Panc1 (cell line): Measurements from ENCODE around the gene RAET1E. TPM values are rescaled to one million over a fixed set of nuclear protein-coding genes. Genes with fewer than 3 reads are reported as not detected.
A peak's percentile ranks its signal among the peaks of the same experiment; 100 is the strongest.
"Not testable (repeated sequence)": the region's sequence is repeated elsewhere in the genome, so short reads cannot be mapped to it uniquely, and the experiment has no call there.

Source experiments
- ATAC-seq: fragments of 200-7000 bp; cut with Tn5 transposase; 2 replicates; pipeline ENCODE4 v1.9.1; 2020; ENCODE audit warnings: mild to moderate bottlenecking, moderate library complexity
- BruUV-seq: library from RNA; stranded (reverse); fragments of 400-500 nt; replicated peaks from 2 replicates; lab custom pipeline; 2021; lab: Mats Ljungman, UMichigan
- CTCF ChIA-PET: fragments of 300-600 bp; sonication (Branson Sonifier 250); formaldehyde crosslinking; loops from one replicate; lab custom pipeline; 2022; ENCODE audit warnings: antibody characterized with exemption; lab: Charles Lee
- POLR2A ChIA-PET: fragments of 300-600 bp; sonication (Branson Sonifier 250); formaldehyde crosslinking; loops from one replicate; lab custom pipeline; 2022; ENCODE audit warnings: antibody characterized with exemption; lab: Charles Lee
- DNase-seq: peaks from one replicate; pipeline ENCODE4 v3.0.0-alpha.2; 2010; ENCODE audit warnings: low read depth, low spot score
- H3K27ac ChIP-seq: 2 replicates; pipeline ENCODE4 v1.5.1; 2011; ENCODE audit warnings: mild to moderate bottlenecking, low read length, inconsistent platforms
- H3K27me3 ChIP-seq: fragments of 200-500 bp; sonication (Bioruptor generic); 2 replicates; pipeline ENCODE4 v1.6.0; 2014; ENCODE audit warnings: low read length, inconsistent platforms; ENCODE audit not compliant: control insufficient read depth, insufficient read depth
- H3K36me3 ChIP-seq: fragments of 200-500 bp; sonication (Bioruptor generic); 2 replicates; pipeline ENCODE4 v1.5.1; 2014; ENCODE audit warnings: inconsistent platforms, mild to moderate bottlenecking, low read length, moderate library complexity; ENCODE audit not compliant: control insufficient read depth, insufficient read depth
- H3K4me1 ChIP-seq: 2 replicates; pipeline ENCODE4 v1.5.1; 2011; ENCODE audit warnings: inconsistent platforms, mild to moderate bottlenecking, low read length, moderate library complexity; ENCODE audit not compliant: control insufficient read depth, insufficient read depth
- H3K4me3 ChIP-seq, 2 experiments: 2 replicates each; pipeline ENCODE4 v1.5.1; 2011 to 2012; ENCODE audit warnings: low read depth in 2 of 2, low read length in 2 of 2, mild to moderate bottlenecking in 2 of 2, inconsistent platforms in 1 of 2, moderate library complexity in 1 of 2
- H3K9me3 ChIP-seq: fragments of 200-500 bp; sonication (Bioruptor generic); 2 replicates; pipeline ENCODE4 v1.5.1; 2014; ENCODE audit warnings: low read depth, mild to moderate bottlenecking, inconsistent platforms, low read length, moderate library complexity; ENCODE audit not compliant: control insufficient read depth, insufficient read depth
- POLR2AphosphoS5 ChIP-seq: IDR thresholded peaks from 2 replicates; pipeline ENCODE4 v1.6.1; 2012; ENCODE audit warnings: mild to moderate bottlenecking, low read depth, low read length, moderate library complexity
- REST ChIP-seq, 2 experiments: IDR thresholded peaks; 2 replicates each; pipeline ENCODE4 v1.6.1; 2011 to 2012; ENCODE audit warnings: low read depth in 2 of 2, control low read depth in 1 of 2, low read length in 1 of 2, mild to moderate bottlenecking in 1 of 2, moderate library complexity in 1 of 2; ENCODE audit not compliant: insufficient read depth in 1 of 2
- SIN3A ChIP-seq: IDR thresholded peaks from 2 replicates; pipeline ENCODE4 v1.6.1; 2012; ENCODE audit warnings: low read depth, mild to moderate bottlenecking, low read length, moderate library complexity, borderline replicate concordance; ENCODE audit not compliant: insufficient read depth
- TCF7L2 ChIP-seq: IDR thresholded peaks from 2 replicates; pipeline ENCODE4 v1.6.1; 2011; ENCODE audit warnings: mild to moderate bottlenecking, low read depth, low read length, inconsistent platforms
- in situ Hi-C: cut with HindIII; loops from 2 replicates; pipeline ENCODE4 v1.10.0; 2016; ENCODE audit warnings: low sequenced_read_pairs, low pct_unique_long_range_greater_than_20kb
- intact Hi-C: fragments of 100-400 bp; cut with micrococcal nuclease; formaldehyde crosslinking; loops from one replicate; pipeline ENCODE4 v1.10.0; 2022; ENCODE audit not compliant: unreplicated experiment
- total RNA-seq: library from RNA; stranded (reverse); gene quantifications from one replicate; pipeline ENCODE4 v1.2.1, GENCODE V29; 2021; ENCODE audit not compliant: unreplicated experiment
- TF ChIP-seq, protein P1 (sequence below): fragments of 450-650 bp; IDR thresholded peaks from 2 replicates; pipeline ENCODE4 v1.5.1; 2017; ENCODE audit warnings: mild to moderate bottlenecking

RAET1E gene
- total RNA-seq, 1 experiment from 2014 or later: 1.8 TPM

DNA sequence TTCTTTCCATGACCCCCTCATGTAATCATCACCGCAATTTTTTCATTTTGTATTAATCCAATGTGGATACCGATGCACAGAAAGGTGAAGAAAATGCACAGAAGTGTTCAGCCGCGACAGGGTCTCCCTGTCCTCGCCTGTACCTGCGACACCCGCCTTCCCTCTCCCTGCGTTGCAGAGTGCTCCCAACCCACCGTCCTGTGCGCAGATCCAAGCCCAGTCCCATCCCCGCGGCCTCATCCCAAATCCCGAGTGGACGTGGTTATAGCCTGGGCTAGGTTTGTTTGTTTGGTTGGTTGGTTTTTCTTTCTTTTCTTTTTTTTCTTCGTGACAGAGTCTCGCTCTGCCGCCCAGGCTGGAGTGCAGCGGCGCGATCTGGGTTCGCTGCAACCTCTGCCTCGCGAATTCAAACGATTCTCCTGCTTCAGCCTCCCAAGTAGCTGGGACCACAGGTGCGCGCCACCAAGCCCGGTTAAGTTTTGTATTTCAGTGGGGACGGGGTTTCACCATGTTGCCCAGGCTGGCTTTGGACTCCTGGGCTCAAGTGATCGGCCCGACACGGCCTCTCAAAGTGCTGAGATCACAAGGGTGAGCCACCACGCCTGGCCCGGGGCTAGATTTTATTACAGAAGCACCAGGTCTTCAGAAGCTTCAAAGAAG lies 25.5 kb upstream of the RAET1E start:
- DNase-seq (no peak), ATAC-seq (peak; percentile 3; the same call in 1 of the 2 replicates)
- H3K27me3 ChIP-seq: no peaks in the 10 kb centered on the region
- no peak overlapping the region for H3K27ac ChIP-seq
- POLR2A ChIA-PET: no interaction called here
- H3K4me1 ChIP-seq: 0 out of 2 replicates have a peak, but pooled peaks cover 3% of the 10 kb centered on the region
- BruUV-seq: no TSS peak
- peak overlapping the region; percentile 67 to 75 for H3K4me3 ChIP-seq
- CTCF ChIA-PET: no interaction called here
- H3K9me3 ChIP-seq: no peaks in the 10 kb centered on the region
- in situ Hi-C loops (no loop called here), intact Hi-C loops (loop anchor here (10.0 kb wide), 1 partner anchor 59 kb away; the partner anchor contains the start of gene LRP11)
- no peaks in the 10 kb centered on the region for H3K36me3 ChIP-seq
- TF ChIP-seq REST (IDR thresholded peaks at IDR 0.05; ENCODE audit: insufficient read depth in 1 of 2, low read depth in 2 of 2, low read length in 1 of 2): no peak
- TF ChIP-seq TCF7L2: 0 out of 2 replicates have a peak, but pooled peaks have one; percentile 0

GRCh38 chr6:149922642-149923326 lies 24.9 kb upstream of the RAET1E start, which contains the start of gene RAET1G:
Gene RAET1G (minus strand): TSS chr6:149923121. CDS start chr6:149923010, 111 bp downstream.
- ATAC-seq (peak; percentile 88), DNase-seq (peak; percentile 43)
- TF ChIP-seq, protein P1, sequence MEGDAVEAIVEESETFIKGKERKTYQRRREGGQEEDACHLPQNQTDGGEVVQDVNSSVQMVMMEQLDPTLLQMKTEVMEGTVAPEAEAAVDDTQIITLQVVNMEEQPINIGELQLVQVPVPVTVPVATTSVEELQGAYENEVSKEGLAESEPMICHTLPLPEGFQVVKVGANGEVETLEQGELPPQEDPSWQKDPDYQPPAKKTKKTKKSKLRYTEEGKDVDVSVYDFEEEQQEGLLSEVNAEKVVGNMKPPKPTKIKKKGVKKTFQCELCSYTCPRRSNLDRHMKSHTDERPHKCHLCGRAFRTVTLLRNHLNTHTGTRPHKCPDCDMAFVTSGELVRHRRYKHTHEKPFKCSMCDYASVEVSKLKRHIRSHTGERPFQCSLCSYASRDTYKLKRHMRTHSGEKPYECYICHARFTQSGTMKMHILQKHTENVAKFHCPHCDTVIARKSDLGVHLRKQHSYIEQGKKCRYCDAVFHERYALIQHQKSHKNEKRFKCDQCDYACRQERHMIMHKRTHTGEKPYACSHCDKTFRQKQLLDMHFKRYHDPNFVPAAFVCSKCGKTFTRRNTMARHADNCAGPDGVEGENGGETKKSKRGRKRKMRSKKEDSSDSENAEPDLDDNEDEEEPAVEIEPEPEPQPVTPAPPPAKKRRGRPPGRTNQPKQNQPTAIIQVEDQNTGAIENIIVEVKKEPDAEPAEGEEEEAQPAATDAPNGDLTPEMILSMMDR: no peak; the same call in 1 of the 2 replicates
- peak; percentile 60; the same call in 1 of the 2 replicates for TF ChIP-seq TCF7L2
- TF ChIP-seq POLR2AphosphoS5: no peak
- 0 out of 2 replicates have a peak, but pooled peaks have one; percentile 58 for TF ChIP-seq SIN3A
- TF ChIP-seq REST (IDR thresholded peaks at IDR 0.05; ENCODE audit: insufficient read depth in 1 of 2, low read depth in 2 of 2, low read length in 1 of 2): 0 out of 4 replicates have a peak, but pooled peaks have one; percentile 26 to 33
- POLR2A ChIA-PET: no interaction called here
- intact Hi-C loops: loop anchor here (10.0 kb wide), 1 partner anchor 58 kb away; the partner anchor contains the start of gene LRP11
- Histone ChIP-seq H3K9me3 (no peaks in the 10 kb centered on the region), H3K4me3 (peak within 1 kb of the TSS; percentile 67 to 75), H3K4me1 (0 out of 2 replicates have a peak, but pooled peaks cover 3% of the 10 kb centered on the region), H3K27me3 (no peaks in the 10 kb centered on the region), H3K36me3 (no peaks in the 10 kb centered on the region), H3K27ac (no peak within 1 kb of the TSS)
- in situ Hi-C loops: no loop called here
- CTCF ChIA-PET: interaction anchor here (0.7 kb wide), 1 partner anchor 323 kb away, joined by 4 read pairs; no protein-coding TSS in a partner anchor
- BruUV-seq: no TSS peak

DNA sequence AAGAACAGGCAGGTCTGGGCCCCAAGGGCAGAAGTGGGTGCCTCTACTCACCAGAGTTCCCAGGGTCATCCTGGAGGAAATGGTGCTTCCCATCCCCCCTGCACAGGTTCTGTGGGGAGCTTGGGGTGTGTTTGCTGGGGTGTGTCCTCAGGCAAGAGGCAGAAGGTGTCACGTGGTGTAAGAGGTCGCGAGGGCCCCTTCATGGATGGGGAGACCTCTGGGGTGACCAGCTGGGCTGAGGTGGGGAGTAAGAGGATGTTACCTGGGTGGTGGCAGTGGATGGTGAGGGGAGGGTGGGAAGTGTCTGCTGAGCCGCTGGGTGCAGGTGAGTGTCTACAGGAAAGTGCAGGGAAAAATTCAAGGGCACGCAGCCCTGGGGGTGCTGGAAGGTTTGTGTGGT lies 24.2 kb upstream of the RAET1E start:
- DNase-seq, H3K27ac ChIP-seq, H3K9me3 ChIP-seq, in situ Hi-C loops, H3K27me3 ChIP-seq, BruUV-seq, H3K36me3 ChIP-seq, POLR2A ChIA-PET, ATAC-seq, H3K4me1 ChIP-seq: not testable (repeated sequence)
- intact Hi-C loops: loop anchor here (10.0 kb wide), 1 partner anchor 57 kb away; the partner anchor contains the start of gene LRP11
- H3K4me3 ChIP-seq: peak overlapping the region in 1 of 2 experiments; percentile 75; a peak in 1 of 4 replicates
- CTCF ChIA-PET: interaction anchor here (0.7 kb wide), 1 partner anchor 322 kb away, joined by 4 read pairs; no protein-coding TSS in a partner anchor
